Astrocyte of the spinal cord (primary cell): Measurements from ENCODE around the gene KAZN.

Experiments used
- DNase-seq: peaks from one replicate; pipeline ENCODE4 v3.0.0; 2011; ENCODE audit warnings: low read depth, low spot score
- H3K4me3 ChIP-seq: 2 replicates; pipeline ENCODE4 v1.5.1; 2011; ENCODE audit warnings: low read depth, mild to moderate bottlenecking, low read length, moderate library complexity
- in situ Hi-C: cut with HindIII; loops from 2 replicates; pipeline ENCODE4 v1.10.0; 2017; ENCODE audit warnings: low sequenced_read_pairs
- TF ChIP-seq, protein P1 (sequence below): IDR thresholded peaks from 2 replicates; pipeline ENCODE4 v1.5.1; 2012; ENCODE audit warnings: low read depth, mild to moderate bottlenecking, low read length, inconsistent platforms

KAZN gene

DNA sequence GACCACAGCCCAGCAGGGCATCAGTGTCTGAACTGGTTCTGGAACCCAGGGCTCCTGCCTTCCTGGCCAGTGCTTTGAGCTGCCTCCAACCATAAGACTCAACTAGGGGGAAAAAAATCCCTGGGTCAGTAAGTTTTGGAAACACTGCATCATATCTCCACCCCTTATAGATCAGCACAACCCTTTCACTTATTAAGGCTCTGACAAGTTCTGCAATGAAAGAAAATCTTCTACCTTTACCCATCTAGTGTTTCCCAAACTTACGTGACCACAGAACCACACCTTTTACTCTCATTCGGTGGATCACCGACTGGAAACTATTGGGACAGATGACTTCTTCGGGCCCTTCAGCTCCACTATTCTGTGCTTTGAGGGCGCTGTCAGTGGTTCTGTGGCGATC is 476.7 kb downstream of the KAZN start:
- TF ChIP-seq, protein P1, sequence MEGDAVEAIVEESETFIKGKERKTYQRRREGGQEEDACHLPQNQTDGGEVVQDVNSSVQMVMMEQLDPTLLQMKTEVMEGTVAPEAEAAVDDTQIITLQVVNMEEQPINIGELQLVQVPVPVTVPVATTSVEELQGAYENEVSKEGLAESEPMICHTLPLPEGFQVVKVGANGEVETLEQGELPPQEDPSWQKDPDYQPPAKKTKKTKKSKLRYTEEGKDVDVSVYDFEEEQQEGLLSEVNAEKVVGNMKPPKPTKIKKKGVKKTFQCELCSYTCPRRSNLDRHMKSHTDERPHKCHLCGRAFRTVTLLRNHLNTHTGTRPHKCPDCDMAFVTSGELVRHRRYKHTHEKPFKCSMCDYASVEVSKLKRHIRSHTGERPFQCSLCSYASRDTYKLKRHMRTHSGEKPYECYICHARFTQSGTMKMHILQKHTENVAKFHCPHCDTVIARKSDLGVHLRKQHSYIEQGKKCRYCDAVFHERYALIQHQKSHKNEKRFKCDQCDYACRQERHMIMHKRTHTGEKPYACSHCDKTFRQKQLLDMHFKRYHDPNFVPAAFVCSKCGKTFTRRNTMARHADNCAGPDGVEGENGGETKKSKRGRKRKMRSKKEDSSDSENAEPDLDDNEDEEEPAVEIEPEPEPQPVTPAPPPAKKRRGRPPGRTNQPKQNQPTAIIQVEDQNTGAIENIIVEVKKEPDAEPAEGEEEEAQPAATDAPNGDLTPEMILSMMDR: no peak
- in situ Hi-C loops: no loop called here
- no peak overlapping the region for H3K4me3 ChIP-seq
- no peak for DNase-seq

DNA sequence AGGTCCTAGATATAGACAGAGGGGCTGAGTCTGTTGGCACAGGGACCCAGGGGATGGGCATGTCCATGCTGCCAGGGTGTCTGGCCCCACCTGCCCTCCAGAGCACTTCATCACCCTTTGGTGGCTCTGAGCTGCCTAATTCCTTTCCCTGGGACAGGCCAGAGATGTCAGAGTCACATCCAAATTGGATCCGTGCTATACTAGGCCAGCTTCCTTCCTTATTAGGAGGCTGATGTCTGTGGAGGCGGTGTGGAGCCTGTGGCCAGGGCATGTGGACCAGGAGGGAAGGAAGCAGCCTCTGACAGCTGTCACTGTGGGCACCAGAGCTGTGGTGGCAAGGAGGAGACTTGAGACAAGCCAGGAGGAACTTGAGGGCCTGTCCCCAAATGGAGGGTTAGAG is 477.3 kb downstream of the KAZN start:
- in situ Hi-C loops: no loop called here
- no peak for DNase-seq
- no peak overlapping the region for H3K4me3 ChIP-seq
- TF ChIP-seq, protein P1: no peak

DNA sequence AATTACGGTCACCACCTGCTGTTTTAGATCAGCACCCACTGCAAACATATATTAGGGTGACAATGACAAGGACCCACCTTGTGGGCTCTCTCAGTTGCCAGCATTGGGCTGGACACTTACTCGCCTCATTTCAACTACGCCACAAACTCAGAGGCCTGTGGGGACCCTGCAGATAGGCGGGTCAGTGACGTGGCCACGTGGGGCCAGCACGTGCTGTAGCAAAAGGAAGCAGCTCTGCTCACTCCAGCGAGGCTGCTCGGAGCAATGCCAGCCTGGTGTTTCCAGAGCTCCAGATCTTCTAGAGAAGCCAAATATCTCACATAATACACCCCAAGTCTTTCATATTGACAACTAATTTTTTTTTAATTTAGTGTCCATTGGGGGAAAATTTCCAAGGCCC is 478.3 kb downstream of the KAZN start:
- no peak overlapping the region for H3K4me3 ChIP-seq
- TF ChIP-seq, protein P1: no peak
- DNase-seq: no peak
- in situ Hi-C loops: no loop called here

DNA sequence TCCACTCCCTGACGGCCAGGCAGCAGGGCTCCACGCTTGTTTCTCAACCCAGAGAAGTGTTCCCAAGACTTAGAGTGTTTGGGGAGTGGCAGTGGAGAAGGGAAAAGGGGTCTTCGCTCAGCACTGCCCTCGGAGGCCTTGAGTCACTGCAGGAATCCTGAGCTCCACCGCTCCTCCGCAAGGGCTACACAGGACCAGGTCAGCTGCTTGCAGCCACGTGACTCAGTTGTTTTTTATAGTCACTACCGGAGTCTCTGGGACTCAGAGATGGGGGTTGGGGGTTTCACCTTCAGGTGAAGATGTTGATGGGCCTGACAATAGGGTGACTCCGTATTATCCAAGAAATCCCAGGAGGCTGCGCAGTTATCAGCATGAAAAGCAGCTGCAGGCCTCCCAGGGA is 478.9 kb downstream of the KAZN start:
- H3K4me3 ChIP-seq: no peak overlapping the region
- DNase-seq: no peak
- TF ChIP-seq, protein P1: no peak
- in situ Hi-C loops: no loop called here

DNA sequence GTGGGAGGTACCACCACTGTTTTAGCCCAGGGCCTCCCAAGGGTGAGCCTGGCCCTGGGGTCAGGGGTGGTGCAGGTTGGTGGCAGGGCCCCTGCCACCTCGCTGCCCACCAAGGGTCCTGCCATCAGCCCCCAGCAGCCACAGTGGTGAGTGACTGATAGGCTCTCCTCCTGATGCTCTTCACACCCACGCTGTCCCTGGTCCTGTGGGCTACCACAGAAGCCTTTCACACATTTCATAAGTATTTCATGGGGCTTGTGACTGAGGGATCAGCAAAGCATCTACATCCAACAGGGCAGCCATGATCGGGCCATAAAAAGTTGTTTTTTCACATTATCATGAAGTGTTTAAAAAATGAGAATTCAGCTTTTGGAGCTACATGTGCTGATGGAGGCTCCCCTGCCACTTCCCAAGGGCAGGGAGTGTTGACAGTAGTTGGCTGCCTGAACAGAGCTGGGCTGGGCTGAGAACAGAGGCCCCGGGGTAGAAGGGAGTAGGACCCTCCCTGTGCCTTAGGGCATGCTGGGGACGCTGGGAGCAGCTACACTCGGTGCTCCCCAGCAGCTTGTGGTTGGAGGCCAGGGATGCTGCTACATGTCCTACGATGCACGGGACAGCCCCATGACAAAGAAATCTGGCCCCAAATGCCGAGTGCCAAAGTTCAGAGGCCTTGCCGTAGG is 482.0 kb downstream of the KAZN start:
- H3K4me3 ChIP-seq: no peak overlapping the region
- TF ChIP-seq, protein P1: no peak
- in situ Hi-C loops: no loop called here
- no peak for DNase-seq

DNA sequence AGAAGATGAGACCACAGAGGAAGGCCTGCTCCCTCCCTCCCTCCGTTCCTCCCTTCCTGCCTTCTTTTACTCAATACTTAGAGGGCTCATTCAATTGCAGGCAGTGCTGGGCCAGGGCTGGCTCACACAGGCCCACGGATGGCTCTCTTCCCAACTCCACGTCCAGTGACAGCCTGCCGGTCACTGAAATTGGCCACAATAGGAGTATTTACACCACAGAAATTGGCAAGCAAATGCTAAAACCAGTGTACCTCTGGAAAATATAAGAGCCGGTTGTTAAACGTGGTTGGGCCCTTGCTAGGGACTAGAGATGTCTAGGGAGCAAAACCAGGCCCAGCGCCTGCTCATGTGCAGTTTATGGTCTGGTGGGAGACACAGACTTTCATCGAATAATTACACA is 482.6 kb downstream of the KAZN start:
- no peak for DNase-seq
- TF ChIP-seq, protein P1: no peak
- no peak overlapping the region for H3K4me3 ChIP-seq
- in situ Hi-C loops: no loop called here

DNA sequence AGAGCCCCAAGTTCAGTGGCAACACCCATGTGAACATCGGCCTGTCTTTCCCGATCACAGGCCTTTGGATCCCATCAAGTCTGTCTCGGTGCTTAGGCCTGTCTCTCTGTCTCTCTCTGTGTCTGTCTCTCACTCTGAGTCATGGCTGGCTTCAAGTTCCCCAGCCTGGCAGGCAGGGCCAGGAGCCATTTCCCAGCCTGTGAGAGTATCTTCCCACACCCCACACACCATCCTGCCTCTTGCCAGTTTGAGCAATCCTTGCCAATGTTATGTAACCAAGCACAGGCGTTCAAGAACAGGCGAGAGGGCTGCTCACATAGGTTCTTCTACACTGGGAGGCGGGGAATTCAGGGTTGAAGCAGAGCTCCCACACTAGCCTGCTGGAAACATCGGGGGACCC is 485.1 kb downstream of the KAZN start:
- TF ChIP-seq, protein P1: no peak
- no peak for DNase-seq
- in situ Hi-C loops: no loop called here
- no peak overlapping the region for H3K4me3 ChIP-seq
